H9 (cell line): Measurements from ENCODE around the gene FAM222B. TPM values are rescaled to one million over a fixed set of nuclear protein-coding genes. Genes with fewer than 3 reads are reported as not detected.

Source experiments
- DNase-seq: peaks from one replicate; pipeline ENCODE4 v3.0.0-alpha.2; 2017
- H2AFZ ChIP-seq: one replicate; pipeline ENCODE4 v1.6.1; 2013; ENCODE audit warnings: mild to moderate bottlenecking, low read length, control low read depth, moderate library complexity
- H2AK5ac ChIP-seq: 2 replicates; pipeline ENCODE4 v1.6.1; 2013; ENCODE audit warnings: low read length, control low read depth, mixed read lengths; ENCODE audit not compliant: insufficient read length
- H2BK120ac ChIP-seq: one replicate; pipeline ENCODE4 v1.6.1; 2013; ENCODE audit warnings: low read depth, mild to moderate bottlenecking, low read length, control low read depth, inconsistent platforms; ENCODE audit not compliant: poor library complexity, severe bottlenecking
- H2BK12ac ChIP-seq: 2 replicates; pipeline ENCODE4 v1.6.1; 2013; ENCODE audit warnings: low read length, control low read depth, mixed read lengths, low read depth; ENCODE audit not compliant: insufficient read length
- H2BK15ac ChIP-seq: 2 replicates; pipeline ENCODE4 v1.6.1; 2013; ENCODE audit warnings: low read depth, low read length, control low read depth
- H2BK20ac ChIP-seq: one replicate; pipeline ENCODE4 v1.6.1; 2013; ENCODE audit warnings: low read depth, mild to moderate bottlenecking, low read length, control low read depth, inconsistent platforms; ENCODE audit not compliant: poor library complexity, severe bottlenecking
- H2BK5ac ChIP-seq: 2 replicates; pipeline ENCODE4 v1.6.1; 2013; ENCODE audit warnings: low read length, control low read depth, mixed read lengths; ENCODE audit not compliant: insufficient read length
- H3K14ac ChIP-seq: 2 replicates; pipeline ENCODE4 v1.6.1; 2013; ENCODE audit warnings: low read length, control low read depth; ENCODE audit not compliant: insufficient read depth
- H3K18ac ChIP-seq: 2 replicates; pipeline ENCODE4 v1.6.1; 2013; ENCODE audit warnings: low read depth, mild to moderate bottlenecking, mixed read lengths, low read length, control low read depth; ENCODE audit not compliant: insufficient read length
- H3K23ac ChIP-seq: 2 replicates; pipeline ENCODE4 v1.6.1; 2013; ENCODE audit warnings: low read length, control low read depth, mixed read lengths, low read depth; ENCODE audit not compliant: insufficient read length
- H3K23me2 ChIP-seq: 2 replicates; pipeline ENCODE4 v1.6.1; 2013; ENCODE audit warnings: low read depth, mild to moderate bottlenecking, mixed read lengths, low read length, control low read depth; ENCODE audit not compliant: insufficient read length, poor library complexity, severe bottlenecking
- H3K27ac ChIP-seq: 2 replicates; pipeline ENCODE4 v1.5.1; 2013; ENCODE audit warnings: low read length, control low read depth, mixed read lengths, low read depth; ENCODE audit not compliant: insufficient read length
- H3K27me3 ChIP-seq: 2 replicates; pipeline ENCODE4 v1.6.1; 2013; ENCODE audit warnings: low read length, control low read depth, inconsistent platforms; ENCODE audit not compliant: insufficient read depth
- H3K4ac ChIP-seq: 2 replicates; pipeline ENCODE4 v1.6.1; 2013; ENCODE audit warnings: low read depth, mild to moderate bottlenecking, control low read depth, inconsistent platforms, low read length, moderate library complexity
- H3K4me1 ChIP-seq: 2 replicates; pipeline ENCODE4 v1.6.1; 2013; ENCODE audit warnings: low read length, control low read depth, inconsistent platforms; ENCODE audit not compliant: insufficient read depth
- H3K4me2 ChIP-seq: 2 replicates; pipeline ENCODE4 v1.6.1; 2013; ENCODE audit warnings: low read length, control low read depth, mixed read lengths; ENCODE audit not compliant: insufficient read length, insufficient read depth
- H3K56ac ChIP-seq: 2 replicates; pipeline ENCODE4 v1.6.1; 2013; ENCODE audit warnings: low read depth, mild to moderate bottlenecking, mixed read lengths, low read length, control low read depth; ENCODE audit not compliant: insufficient read length
- H3K79me1 ChIP-seq: 2 replicates; pipeline ENCODE4 v1.6.1; 2013; ENCODE audit warnings: low read depth, mild to moderate bottlenecking, moderate library complexity, low read length, control low read depth, inconsistent platforms; ENCODE audit not compliant: insufficient read depth, poor library complexity, severe bottlenecking
- H3K79me2 ChIP-seq: 2 replicates; pipeline ENCODE4 v1.6.1; 2013; ENCODE audit warnings: low read length, control low read depth, inconsistent platforms; ENCODE audit not compliant: insufficient read depth
- H3K9ac ChIP-seq: 2 replicates; pipeline ENCODE4 v1.6.1; 2013; ENCODE audit warnings: low read length, control low read depth, mixed read lengths; ENCODE audit not compliant: insufficient read length; ENCODE audit errors: extremely low read depth
- H3K9me3 ChIP-seq: one replicate; pipeline ENCODE4 v1.6.1; 2013; ENCODE audit warnings: low read depth, low read length, inconsistent platforms; ENCODE audit not compliant: control insufficient read depth
- H3T11ph ChIP-seq: one replicate; pipeline ENCODE4 v1.6.1; 2013; ENCODE audit warnings: mild to moderate bottlenecking, low read length, control low read depth, inconsistent platforms
- H4K20me1 ChIP-seq: one replicate; pipeline ENCODE4 v1.6.1; 2013; ENCODE audit not compliant: control insufficient read depth, insufficient read length, insufficient read depth
- H4K5ac ChIP-seq: 2 replicates; pipeline ENCODE4 v1.6.1; 2013; ENCODE audit warnings: low read depth, mild to moderate bottlenecking, mixed read lengths, low read length, control low read depth; ENCODE audit not compliant: insufficient read length
- H4K8ac ChIP-seq: replicated peaks from 2 replicates; pipeline ENCODE4 v1.6.1; 2013; ENCODE audit warnings: low read length, control low read depth, mixed read lengths, low read depth; ENCODE audit not compliant: insufficient read length
- H4K91ac ChIP-seq: 2 replicates; pipeline ENCODE4 v1.6.1; 2013; ENCODE audit warnings: low read depth, mild to moderate bottlenecking, moderate library complexity, mixed read lengths, low read length, control low read depth; ENCODE audit not compliant: insufficient read length
- H3K27ac Mint-ChIP-seq, 3 experiments: 2 replicates in 2 of 3; 3 replicates in 1 of 3; pipeline ENCODE4 v1.8.0; 2020 to 2021; ENCODE audit warnings: mixed read lengths in 3 of 3, mild to moderate bottlenecking in 1 of 3, moderate library complexity in 1 of 3
- H3K27me3 Mint-ChIP-seq: 2 replicates; pipeline ENCODE4 v1.8.0; 2021; ENCODE audit warnings: low read depth, mild to moderate bottlenecking, moderate library complexity, mixed read lengths
- H3K36me3 Mint-ChIP-seq, 3 experiments: 2 replicates in 2 of 3; 3 replicates in 1 of 3; pipeline ENCODE4 v1.8.0; 2020 to 2021; ENCODE audit warnings: low read depth in 3 of 3, mixed read lengths in 3 of 3; ENCODE audit not compliant: insufficient read depth in 1 of 3
- H3K4me1 Mint-ChIP-seq, 2 experiments: 2 replicates each; pipeline ENCODE4 v1.8.0; 2020; ENCODE audit warnings: mixed read lengths in 2 of 2
- H3K4me3 Mint-ChIP-seq, 2 experiments: 2 replicates in 1 of 2; 3 replicates in 1 of 2; pipeline ENCODE4 v1.8.0; 2020 to 2021; ENCODE audit warnings: mild to moderate bottlenecking in 2 of 2, mixed read lengths in 2 of 2, moderate library complexity in 1 of 2
- H3K9me3 Mint-ChIP-seq, 2 experiments: 2 replicates in 1 of 2; 3 replicates in 1 of 2; pipeline ENCODE4 v1.8.0; 2020; ENCODE audit warnings: mild to moderate bottlenecking in 2 of 2, mixed read lengths in 2 of 2, moderate library complexity in 1 of 2
- CTCF ChIP-seq: fragments of 200-600 bp; sonication (generic); conservative IDR thresholded peaks from 3 replicates; pipeline ENCODE4 v1.8.0; 2021; ENCODE audit warnings: antibody characterized with exemption, mild to moderate bottlenecking
- WGBS: extraction: QIAGEN DNeasy Blood & Tissue Kit; methylation state at CpG from one replicate; pipeline ENCODE4 v1.1.7; 2013; ENCODE audit warnings: missing lambda C conversion rate, low lambda C conversion rate, mixed read lengths; ENCODE audit not compliant: insufficient read length; ENCODE audit errors: extremely low coverage; 5-methylcytosine and 5-hydroxymethylcytosine counted together
- total RNA-seq: library from RNA; stranded (reverse); gene quantifications from 2 replicates; pipeline ENCODE4 v1.2.1, GENCODE V29; 2021

The FAM222B gene
- total RNA-seq, 1 experiment from 2014 or later, result 76.1 TPM

DNA sequence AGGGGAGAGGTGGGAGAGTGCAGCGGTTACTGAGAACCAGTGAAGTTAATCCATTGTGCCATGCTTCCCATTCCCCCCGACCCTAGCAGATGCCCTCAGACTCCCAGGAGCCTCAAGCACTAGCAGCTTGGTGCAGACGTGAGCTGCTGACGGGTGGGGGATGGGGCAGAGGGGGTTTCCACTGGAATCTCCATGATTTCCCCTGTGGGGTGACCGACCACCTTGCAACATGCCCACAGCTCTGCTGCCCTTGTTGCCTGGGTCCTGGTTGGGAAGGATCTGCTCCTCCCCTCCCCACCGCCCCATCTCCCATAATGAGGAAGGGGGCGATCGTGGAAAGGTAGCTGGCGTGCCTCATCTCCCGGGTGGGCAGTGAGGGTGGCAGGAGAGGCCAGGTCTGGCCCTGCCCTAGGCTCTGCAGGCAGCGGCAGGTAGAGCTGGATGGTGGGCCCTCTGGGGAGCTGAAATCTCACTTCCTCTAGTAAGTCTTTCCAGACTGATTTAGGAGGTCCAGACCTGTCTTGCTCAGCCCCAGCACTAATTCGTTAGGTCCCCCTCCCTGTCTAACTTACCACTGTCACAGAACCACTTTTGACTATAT is 45.4 kb upstream of the FAM222B start:
- H3K27ac Mint-ChIP-seq, result no peak overlapping the region
- H3K4me2 ChIP-seq, result no peak overlapping the region
- no peak overlapping the region for H4K5ac ChIP-seq
- H3K79me2 ChIP-seq, result no peaks in the 10 kb centered on the region
- H3K4ac ChIP-seq, result no peak overlapping the region
- H3K4me1 Mint-ChIP-seq, result peaks cover 4 to 5% of the 10 kb centered on the region in 2 experiments
- H3K36me3 Mint-ChIP-seq, result peaks cover 18 to 39% (median 31%) of the 10 kb centered on the region in 3 experiments
- WGBS, result no CpG with 5 or more reads among the region's 12 CpGs
- peaks cover 2% of the 10 kb centered on the region; the same call in 1 of the 2 replicates for H3K27me3 Mint-ChIP-seq
- no peak overlapping the region for H3K4me3 Mint-ChIP-seq
- H3K23me2 ChIP-seq, result no peaks in the 10 kb centered on the region
- H3K14ac ChIP-seq, result no peak overlapping the region
- H4K91ac ChIP-seq, result no peak overlapping the region
- H2BK5ac ChIP-seq, result no peak overlapping the region
- no peaks in the 10 kb centered on the region for H3K27me3 ChIP-seq
- H2BK20ac ChIP-seq, result no peak overlapping the region
- H2BK15ac ChIP-seq, result no peak overlapping the region
- no peak overlapping the region for H3K23ac ChIP-seq
- H3K9me3 Mint-ChIP-seq, result no peaks in the 10 kb centered on the region
- no peak overlapping the region for H3K9ac ChIP-seq
- no peaks in the 10 kb centered on the region for H3K9me3 ChIP-seq
- H3K18ac ChIP-seq, result no peak overlapping the region
- no peak overlapping the region for H3K56ac ChIP-seq
- H2AK5ac ChIP-seq, result no peak overlapping the region
- H3K4me1 ChIP-seq, result no peaks in the 10 kb centered on the region
- H4K20me1 ChIP-seq, result peaks cover 4% of the 10 kb centered on the region
- no peak overlapping the region for H3T11ph ChIP-seq
- H3K27ac ChIP-seq, result no peak overlapping the region
- H2AFZ ChIP-seq, result no peak overlapping the region
- no peak for TF ChIP-seq CTCF
- no peak overlapping the region for H2BK120ac ChIP-seq
- no peak for DNase-seq
- H2BK12ac ChIP-seq, result no peak overlapping the region
- H3K79me1 ChIP-seq, result no peaks in the 10 kb centered on the region
- H4K8ac ChIP-seq, result no peak overlapping the region
